ENCODE results near the gene NRG3. TPM values are rescaled to one million over a fixed set of nuclear protein-coding genes. Genes with fewer than 3 reads are reported as not detected.
"Not testable (repeated sequence)": the region's sequence is repeated elsewhere in the genome, so short reads cannot be mapped to it uniquely, and the experiment has no call there.

NRG3 gene
- total and polyA plus RNA-seq, 5 experiments from 2014 or later: not detected

GRCh38 chr10:82310839-82311238 lies 435.8 kb downstream of the NRG3 start:
- ATAC-seq (no peak), DNase-seq (no peak)
- Mint-ChIP-seq H3K4me3 (no peak overlapping the region), H3K9me3 (peaks cover 3 to 31% (median 10%) of the 10 kb centered on the region in 9 donors), H3K36me3 (no peaks in the 10 kb centered on the region), H3K27me3 (peaks cover 0 to 4% (median 0%) of the 10 kb centered on the region in 5 donors), H3K27ac (no peak overlapping the region), H3K4me1 (peaks cover 0 to 2% (median 0%) of the 10 kb centered on the region in 4 donors)
- POLR2A ChIA-PET: no interaction called here

- peaks cover 0 to 2% (median 0%) of the 10 kb centered on the region in 4 donors for H3K4me1 Mint-ChIP-seq
- DNase-seq: no peak
- H3K27ac Mint-ChIP-seq: no peak overlapping the region
- peaks cover 2 to 31% (median 7%) of the 10 kb centered on the region in 9 donors for H3K9me3 Mint-ChIP-seq
- H3K4me3 Mint-ChIP-seq: no peak overlapping the region
- ATAC-seq: no peak
- POLR2A ChIA-PET: no interaction called here
- H3K36me3 Mint-ChIP-seq: no peaks in the 10 kb centered on the region
- peaks cover 0 to 6% (median 0%) of the 10 kb centered on the region in 5 donors for H3K27me3 Mint-ChIP-seq
Observed at GRCh38 chr10:82313401-82313800, 438.4 kb downstream of the NRG3 start.

GRCh38 chr10:82318534-82318933 lies 443.5 kb downstream of the NRG3 start:
- peaks cover 0 to 3% (median 0%) of the 10 kb centered on the region in 5 donors for H3K27me3 Mint-ChIP-seq
- no peaks in the 10 kb centered on the region for H3K36me3 Mint-ChIP-seq
- no peak for ATAC-seq
- H3K27ac Mint-ChIP-seq: no peak overlapping the region
- POLR2A ChIA-PET: no interaction called here
- no peak overlapping the region for H3K4me3 Mint-ChIP-seq
- peaks cover 0 to 5% (median 2%) of the 10 kb centered on the region in 9 donors for H3K9me3 Mint-ChIP-seq
- H3K4me1 Mint-ChIP-seq: no peaks in the 10 kb centered on the region
- no peak for DNase-seq

DNA sequence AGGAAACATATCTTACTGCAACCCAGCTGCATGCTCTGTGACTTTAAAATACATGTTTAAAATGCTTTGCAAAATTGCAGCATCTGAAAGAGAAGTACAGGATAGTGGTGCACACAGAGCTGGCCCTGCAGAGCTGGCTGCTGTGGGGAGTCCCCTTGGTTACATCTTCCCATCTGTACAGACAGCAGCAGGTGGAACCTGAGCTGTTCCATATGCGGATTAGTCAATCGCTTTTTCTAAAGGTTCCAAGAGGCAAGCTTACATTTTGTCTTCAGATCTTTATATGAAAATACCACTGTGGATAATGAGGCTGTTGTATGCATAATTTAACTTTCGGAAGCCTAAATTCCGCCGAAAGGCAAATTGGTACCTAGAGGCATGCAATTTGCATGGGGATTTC lies 444.1 kb downstream of the NRG3 start:
- POLR2A ChIA-PET: no interaction called here

GRCh38 chr10:82319562-82319961 lies 444.6 kb downstream of the NRG3 start:
- DNase-seq (no peak), ATAC-seq (no peak)
- Mint-ChIP-seq H3K4me1 (no peaks in the 10 kb centered on the region), H3K27ac (no peak overlapping the region), H3K4me3 (no peak overlapping the region), H3K36me3 (no peaks in the 10 kb centered on the region), H3K27me3 (peaks cover 0 to 3% (median 0%) of the 10 kb centered on the region in 5 donors), H3K9me3 (peaks cover 0 to 5% (median under 1%) of the 10 kb centered on the region in 9 donors)
- POLR2A ChIA-PET: no interaction called here

More for the DNA sequence above, 444.1 kb downstream of the NRG3 start:
- Mint-ChIP-seq H3K27ac (no peak overlapping the region), H3K4me1 (no peaks in the 10 kb centered on the region), H3K27me3 (peaks cover 0 to 3% (median 0%) of the 10 kb centered on the region in 5 donors), H3K9me3 (peaks cover 0 to 5% (median 1%) of the 10 kb centered on the region in 9 donors), H3K4me3 (no peak overlapping the region), H3K36me3 (no peaks in the 10 kb centered on the region)
- no peak for DNase-seq
- ATAC-seq: no peak

DNA sequence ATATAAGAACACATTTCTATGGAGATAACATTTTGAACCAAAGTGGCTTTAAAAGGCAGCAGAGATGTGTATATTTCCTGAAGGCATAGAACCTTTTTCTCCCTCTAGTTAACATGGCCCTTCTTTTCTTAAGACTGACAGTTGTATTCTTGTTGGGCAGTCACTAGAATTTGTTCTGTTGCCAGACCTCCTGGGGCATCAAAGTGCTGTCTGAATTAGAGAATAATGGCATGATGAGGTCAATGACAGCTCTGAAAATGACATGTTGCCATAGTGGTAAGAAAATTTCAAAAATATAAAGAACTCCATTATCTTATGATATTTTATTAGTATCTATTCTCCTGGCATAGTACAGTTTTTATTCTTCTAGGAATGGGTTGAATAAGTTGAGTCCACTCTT lies 446.7 kb downstream of the NRG3 start:
- POLR2A ChIA-PET: no interaction called here
- peaks cover 0 to 3% (median 0%) of the 10 kb centered on the region in 5 donors for H3K27me3 Mint-ChIP-seq
- no peak overlapping the region for H3K4me3 Mint-ChIP-seq
- DNase-seq (no peak), ATAC-seq (no peak)
- H3K4me1 Mint-ChIP-seq: no peaks in the 10 kb centered on the region
- no peaks in the 10 kb centered on the region for H3K36me3 Mint-ChIP-seq
- H3K9me3 Mint-ChIP-seq: peaks cover 0 to 4% (median 0%) of the 10 kb centered on the region in 9 donors
- no peak overlapping the region for H3K27ac Mint-ChIP-seq

GRCh38 chr10:82331716-82332115 lies 456.7 kb downstream of the NRG3 start:
- POLR2A ChIA-PET: no interaction called here
- no peaks in the 10 kb centered on the region for H3K4me1 Mint-ChIP-seq
- DNase-seq (no peak), ATAC-seq (no peak)
- H3K36me3 Mint-ChIP-seq: no peaks in the 10 kb centered on the region
- H3K27me3 Mint-ChIP-seq: no peaks in the 10 kb centered on the region
- no peak overlapping the region for H3K27ac Mint-ChIP-seq
- H3K9me3 Mint-ChIP-seq: peaks cover 0 to 20% (median 4%) of the 10 kb centered on the region in 9 donors
- H3K4me3 Mint-ChIP-seq: no peak overlapping the region

DNA sequence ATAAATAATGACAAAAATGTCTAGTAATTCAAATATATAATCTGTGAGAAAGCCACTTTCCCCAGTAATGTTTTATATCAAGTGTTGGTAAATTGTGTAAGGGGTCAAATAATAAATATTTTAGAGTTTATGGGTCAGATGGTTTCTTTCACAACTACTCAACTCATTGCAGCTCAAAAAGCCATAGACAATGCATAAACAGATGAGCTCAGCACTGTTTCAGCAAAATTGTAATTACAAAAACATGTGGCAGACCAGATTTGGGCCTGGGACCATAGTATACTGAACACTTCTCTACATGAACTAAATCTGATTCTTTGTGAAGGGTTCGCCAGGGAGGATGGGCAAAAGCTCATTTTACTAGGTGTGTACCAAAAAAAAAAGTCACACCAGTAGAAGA lies 460.8 kb downstream of the NRG3 start:
- Mint-ChIP-seq H3K4me1 (no peaks in the 10 kb centered on the region), H3K4me3 (no peak overlapping the region), H3K36me3 (no peaks in the 10 kb centered on the region), H3K9me3 (peaks cover 0 to 37% (median 8%) of the 10 kb centered on the region in 9 donors), H3K27me3 (no peaks in the 10 kb centered on the region), H3K27ac (no peak overlapping the region)
- DNase-seq (no peak), ATAC-seq (no peak)
- POLR2A ChIA-PET: no interaction called here

- DNase-seq: no peak
- no peak overlapping the region for H3K4me3 Mint-ChIP-seq
- no peak for ATAC-seq
- H3K36me3 Mint-ChIP-seq: no peaks in the 10 kb centered on the region
- H3K9me3 Mint-ChIP-seq: peaks cover 0 to 20% (median 4%) of the 10 kb centered on the region in 9 donors
- no peaks in the 10 kb centered on the region for H3K4me1 Mint-ChIP-seq
- POLR2A ChIA-PET: no interaction called here
- H3K27ac Mint-ChIP-seq: no peak overlapping the region
- no peaks in the 10 kb centered on the region for H3K27me3 Mint-ChIP-seq
Observed at GRCh38 chr10:82340166-82340565, 465.2 kb downstream of the NRG3 start.

- ATAC-seq, DNase-seq, H3K27ac Mint-ChIP-seq, H3K27me3 Mint-ChIP-seq, H3K4me3 Mint-ChIP-seq, POLR2A ChIA-PET, H3K4me1 Mint-ChIP-seq, H3K9me3 Mint-ChIP-seq, H3K36me3 Mint-ChIP-seq: not testable (repeated sequence)
Observed at GRCh38 chr10:82349590-82349989, 474.6 kb downstream of the NRG3 start.

GRCh38 chr10:82353381-82353780 lies 478.4 kb downstream of the NRG3 start:
- H3K27ac Mint-ChIP-seq: no peak overlapping the region
- no peak overlapping the region for H3K4me3 Mint-ChIP-seq

GRCh38 chr10:82358486-82359099 lies 483.6 kb downstream of the NRG3 start:
- DNase-seq (no peak), ATAC-seq (no peak)
- Mint-ChIP-seq H3K27ac (no peak overlapping the region), H3K9me3 (peaks cover 0 to 5% (median 0%) of the 10 kb centered on the region in 9 donors), H3K4me3 (no peak overlapping the region), H3K27me3 (no peaks in the 10 kb centered on the region), H3K36me3 (no peaks in the 10 kb centered on the region), H3K4me1 (no peaks in the 10 kb centered on the region)
- POLR2A ChIA-PET: no interaction called here

More at GRCh38 chr10:82353381-82353780, 478.4 kb downstream of the NRG3 start:
- no peaks in the 10 kb centered on the region for H3K4me1 Mint-ChIP-seq
- H3K9me3 Mint-ChIP-seq: peaks cover 0 to 10% (median 3%) of the 10 kb centered on the region in 9 donors
- DNase-seq: no peak
- ATAC-seq: no peak
- no peaks in the 10 kb centered on the region for H3K27me3 Mint-ChIP-seq
- POLR2A ChIA-PET: no interaction called here
- no peaks in the 10 kb centered on the region for H3K36me3 Mint-ChIP-seq

DNA sequence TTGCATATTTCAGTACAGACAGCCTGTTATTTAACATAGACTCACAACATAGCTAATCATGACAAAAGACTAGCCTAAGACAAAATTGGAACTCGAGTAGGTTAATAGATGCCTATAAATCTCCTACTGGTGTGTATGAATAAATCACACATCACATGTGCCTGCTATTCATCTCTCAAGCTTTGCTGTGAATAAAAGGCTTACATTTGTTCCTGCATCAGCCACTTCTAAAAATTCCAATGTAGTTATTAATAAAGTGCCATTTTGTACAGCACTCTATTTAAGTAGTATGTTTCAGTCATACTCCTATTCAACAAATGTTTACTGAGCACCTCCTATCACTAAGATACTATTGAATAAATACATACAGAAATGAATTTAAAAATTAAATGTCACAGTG lies 486.3 kb downstream of the NRG3 start:
- H3K4me1 Mint-ChIP-seq: no peaks in the 10 kb centered on the region
- H3K9me3 Mint-ChIP-seq: peaks cover 0 to 4% (median 0%) of the 10 kb centered on the region in 9 donors
- ATAC-seq (no peak), DNase-seq (no peak)
- POLR2A ChIA-PET: no interaction called here
- H3K27ac Mint-ChIP-seq: no peak overlapping the region
- H3K27me3 Mint-ChIP-seq: peaks cover 0 to 4% (median 0%) of the 10 kb centered on the region in 5 donors
- H3K4me3 Mint-ChIP-seq: no peak overlapping the region
- H3K36me3 Mint-ChIP-seq: no peaks in the 10 kb centered on the region

GRCh38 chr10:82377608-82378007 lies 502.6 kb downstream of the NRG3 start:
- Mint-ChIP-seq H3K36me3 (no peaks in the 10 kb centered on the region), H3K4me3 (no peak overlapping the region), H3K27ac (no peak overlapping the region), H3K9me3 (peaks cover 0 to 17% (median 3%) of the 10 kb centered on the region in 9 donors), H3K4me1 (no peaks in the 10 kb centered on the region), H3K27me3 (peaks cover 0 to 3% (median 0%) of the 10 kb centered on the region in 5 donors)
- DNase-seq (no peak), ATAC-seq (no peak)
- POLR2A ChIA-PET: no interaction called here

Data from naive thymus-derived CD8-positive, alpha-beta T cell (primary cell).